ENCODE results near the gene ABCA8.
"Not testable (repeated sequence)": the region's sequence is repeated elsewhere in the genome, so short reads cannot be mapped to it uniquely, and the experiment has no call there.

Gene ABCA8

DNA sequence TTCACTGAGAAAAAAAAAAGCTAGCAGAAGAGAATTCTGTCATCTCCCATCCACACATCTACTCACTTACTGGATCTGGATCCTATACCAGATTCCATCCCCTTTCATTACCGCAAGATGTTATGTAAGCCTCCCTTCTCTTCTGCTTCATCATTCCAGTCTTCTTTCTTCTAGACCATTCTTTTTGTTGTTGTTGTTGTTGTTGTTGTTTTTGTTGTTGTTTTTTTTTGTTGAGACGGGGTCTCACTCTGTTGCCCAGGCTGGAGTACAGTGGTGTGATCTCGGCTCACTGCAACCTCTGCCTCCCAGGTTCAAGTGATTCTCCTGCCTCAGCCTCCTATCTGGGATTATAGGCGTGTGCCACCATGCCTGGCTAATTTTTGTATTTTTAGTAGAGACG lies 131.0 kb downstream of the ABCA8 start:
- not testable (repeated sequence) for DNase-seq

DNA sequence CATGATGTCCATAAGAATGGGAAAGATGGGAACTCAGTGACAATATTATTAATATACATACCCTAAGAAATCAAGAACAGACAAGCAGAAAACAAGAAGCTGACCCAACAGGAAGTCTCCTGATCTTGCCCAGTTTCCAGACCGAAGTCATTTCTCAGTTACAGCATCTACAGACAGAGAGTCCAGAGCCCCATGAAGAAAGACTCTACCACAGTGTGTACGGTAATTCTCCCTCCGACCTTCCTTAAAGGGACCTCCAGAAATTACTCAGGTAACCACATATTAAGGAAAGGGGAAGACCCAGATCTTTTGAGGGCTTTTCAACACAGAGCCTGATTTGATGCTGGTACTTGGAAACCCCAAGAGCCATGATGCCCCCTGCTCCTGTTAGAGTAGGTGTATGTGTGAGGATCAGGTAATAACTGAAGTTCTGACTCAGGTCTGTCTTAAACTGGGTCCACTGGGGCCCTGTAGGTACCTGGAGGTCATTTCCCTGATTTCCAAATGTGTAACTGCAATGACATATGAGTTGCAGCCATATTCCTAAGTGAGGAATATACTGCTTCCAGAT lies 132.4 kb downstream of the ABCA8 start:
- DNase-seq: no peak

DNA sequence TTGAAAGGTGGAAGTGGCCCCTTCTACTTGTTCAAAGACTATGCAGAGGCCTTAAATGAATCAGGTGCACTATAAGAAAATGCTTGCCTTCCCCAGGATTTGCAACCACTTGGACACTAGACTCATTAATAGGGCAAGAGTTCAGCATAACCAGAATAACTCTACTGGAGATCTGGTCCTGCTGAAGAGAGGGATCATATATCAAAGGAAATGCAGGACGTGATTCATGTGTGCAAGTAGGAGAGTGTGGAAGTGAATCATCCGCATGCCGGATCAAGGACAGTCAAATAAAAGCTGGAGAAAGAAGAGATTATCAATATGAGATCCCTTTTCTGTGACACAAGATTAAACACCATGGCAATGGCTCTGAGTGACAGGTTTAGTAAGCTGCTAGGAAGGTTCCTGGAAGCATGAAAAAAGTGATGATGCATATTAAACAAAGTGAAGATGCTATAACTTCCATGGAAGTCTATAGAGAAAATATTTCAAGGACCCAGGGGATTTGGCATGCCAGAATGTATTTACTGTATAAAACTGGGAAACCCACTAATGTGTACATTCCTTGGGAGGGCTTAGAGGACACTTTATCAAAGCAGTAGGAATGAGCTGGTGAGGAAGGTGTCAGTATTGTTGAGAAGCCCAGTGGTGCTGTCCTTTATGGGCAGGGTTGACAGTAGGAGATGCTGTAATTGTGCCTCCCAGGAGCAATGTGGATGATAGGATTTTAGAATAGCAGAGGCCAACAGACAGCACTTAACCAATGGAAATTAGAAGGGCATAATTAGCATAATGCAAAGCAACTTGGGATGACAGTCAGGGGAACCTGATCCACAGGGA lies 133.1 kb downstream of the ABCA8 start:
- DNase-seq: no peak

DNA sequence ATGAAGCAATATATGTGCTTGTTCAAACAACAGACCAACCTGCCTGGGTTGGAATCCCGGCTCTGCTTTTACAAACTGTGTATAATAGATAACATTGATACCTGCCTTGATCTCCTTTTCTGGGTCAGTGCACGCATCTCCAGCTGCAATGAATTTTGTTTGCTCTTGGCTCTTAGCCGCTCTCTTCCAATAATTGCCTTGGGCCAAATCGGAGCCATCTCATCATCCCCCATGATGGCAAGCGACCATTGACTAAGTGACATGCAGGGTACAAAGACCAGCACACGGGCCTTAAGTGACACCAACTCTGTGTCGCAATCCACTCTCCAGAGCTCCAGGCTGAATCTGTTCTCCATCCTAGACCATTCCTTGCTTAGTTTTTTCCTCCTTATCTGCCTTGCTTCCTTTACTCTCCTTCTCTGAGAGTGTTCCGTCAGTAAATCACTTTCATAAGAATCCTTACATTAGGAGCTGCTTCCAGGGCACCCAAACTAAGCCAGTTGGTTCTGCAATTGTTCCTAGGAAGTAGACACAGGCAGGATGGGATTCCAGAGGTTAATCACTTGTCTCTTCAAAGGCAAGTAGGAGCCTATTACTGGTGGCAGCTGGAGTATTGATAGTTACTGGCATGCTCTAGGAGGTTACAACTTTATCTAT lies 134.2 kb downstream of the ABCA8 start:
- no peak for DNase-seq

DNA sequence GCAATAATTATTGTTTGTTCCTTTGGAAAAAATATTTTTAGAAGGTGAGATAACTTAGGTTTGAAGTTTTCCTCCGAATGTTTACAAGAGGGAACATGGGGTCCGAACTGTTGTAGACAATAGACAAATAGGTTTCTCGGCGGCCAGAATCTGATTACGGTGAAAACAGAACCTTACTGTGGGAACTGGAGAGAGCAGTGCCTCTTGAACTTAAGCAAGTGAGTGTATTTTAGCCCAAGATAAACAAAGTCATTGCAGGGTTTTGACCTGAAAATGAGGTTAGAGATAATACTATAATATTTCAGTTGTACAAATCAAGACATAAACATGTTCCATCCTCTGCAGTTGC lies 134.7 kb downstream of the ABCA8 start:
- DNase-seq: no peak

DNA sequence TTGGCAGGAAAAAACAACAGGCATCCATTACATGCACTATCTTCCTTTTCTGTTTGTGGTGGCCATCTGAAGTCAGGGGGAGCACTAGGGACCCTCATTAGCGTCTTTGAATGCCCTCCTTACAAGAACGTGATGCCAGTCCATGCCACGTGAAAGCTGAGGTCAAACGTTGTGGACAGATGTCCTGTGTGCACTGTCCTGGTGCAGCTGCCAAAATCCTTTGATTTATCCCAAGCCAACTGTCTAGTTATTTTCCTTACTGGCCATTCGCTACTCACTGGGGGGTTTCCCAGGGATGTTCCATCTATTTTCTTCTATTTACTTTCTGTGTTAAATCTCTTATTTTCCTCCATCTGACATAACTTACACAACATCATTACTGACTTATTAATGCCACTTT lies 135.7 kb downstream of the ABCA8 start:
- no peak for DNase-seq
